MM.1S (cell line): ENCODE measurements around the gene FBXO17.

Experiments used
- EZH2phosphoT487 ChIP-seq: fragments of 300-600 bp; sonication (generic); IDR thresholded peaks from 2 replicates; pipeline ENCODE4 v1.6.1; 2018; ENCODE audit warnings: antibody characterized with exemption, low read length
- TF ChIP-seq, protein P1 (sequence below): fragments of 300-600 bp; sonication (generic); IDR thresholded peaks from 2 replicates; pipeline ENCODE4 v1.5.1; 2016; ENCODE audit warnings: antibody characterized with exemption, low read length, mixed read lengths

DNA sequence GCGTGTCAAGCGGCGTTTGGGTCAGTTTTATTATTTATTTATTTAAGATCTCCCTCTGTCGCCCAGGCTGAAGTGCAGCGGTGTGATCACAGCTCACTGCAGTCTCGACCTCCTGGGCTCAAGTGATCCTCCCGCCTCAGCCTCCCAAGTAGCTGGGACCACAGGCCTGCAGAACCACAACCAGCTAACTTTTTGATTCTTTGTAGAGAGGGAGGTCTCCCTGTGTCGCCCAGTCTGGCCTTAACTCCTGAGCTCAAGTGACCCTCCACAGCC is 44.1 kb downstream of the FBXO17 start:
- TF ChIP-seq, protein P1, sequence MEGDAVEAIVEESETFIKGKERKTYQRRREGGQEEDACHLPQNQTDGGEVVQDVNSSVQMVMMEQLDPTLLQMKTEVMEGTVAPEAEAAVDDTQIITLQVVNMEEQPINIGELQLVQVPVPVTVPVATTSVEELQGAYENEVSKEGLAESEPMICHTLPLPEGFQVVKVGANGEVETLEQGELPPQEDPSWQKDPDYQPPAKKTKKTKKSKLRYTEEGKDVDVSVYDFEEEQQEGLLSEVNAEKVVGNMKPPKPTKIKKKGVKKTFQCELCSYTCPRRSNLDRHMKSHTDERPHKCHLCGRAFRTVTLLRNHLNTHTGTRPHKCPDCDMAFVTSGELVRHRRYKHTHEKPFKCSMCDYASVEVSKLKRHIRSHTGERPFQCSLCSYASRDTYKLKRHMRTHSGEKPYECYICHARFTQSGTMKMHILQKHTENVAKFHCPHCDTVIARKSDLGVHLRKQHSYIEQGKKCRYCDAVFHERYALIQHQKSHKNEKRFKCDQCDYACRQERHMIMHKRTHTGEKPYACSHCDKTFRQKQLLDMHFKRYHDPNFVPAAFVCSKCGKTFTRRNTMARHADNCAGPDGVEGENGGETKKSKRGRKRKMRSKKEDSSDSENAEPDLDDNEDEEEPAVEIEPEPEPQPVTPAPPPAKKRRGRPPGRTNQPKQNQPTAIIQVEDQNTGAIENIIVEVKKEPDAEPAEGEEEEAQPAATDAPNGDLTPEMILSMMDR, result no peak
- TF ChIP-seq EZH2phosphoT487, result no peak
